ENCODE measurements around the gene AGBL4. TPM values are rescaled to one million over a fixed set of nuclear protein-coding genes. Genes with fewer than 3 reads are reported as not detected.

Gene AGBL4
- total RNA-seq, 1 donor from 2014 or later: 3.1 TPM

DNA sequence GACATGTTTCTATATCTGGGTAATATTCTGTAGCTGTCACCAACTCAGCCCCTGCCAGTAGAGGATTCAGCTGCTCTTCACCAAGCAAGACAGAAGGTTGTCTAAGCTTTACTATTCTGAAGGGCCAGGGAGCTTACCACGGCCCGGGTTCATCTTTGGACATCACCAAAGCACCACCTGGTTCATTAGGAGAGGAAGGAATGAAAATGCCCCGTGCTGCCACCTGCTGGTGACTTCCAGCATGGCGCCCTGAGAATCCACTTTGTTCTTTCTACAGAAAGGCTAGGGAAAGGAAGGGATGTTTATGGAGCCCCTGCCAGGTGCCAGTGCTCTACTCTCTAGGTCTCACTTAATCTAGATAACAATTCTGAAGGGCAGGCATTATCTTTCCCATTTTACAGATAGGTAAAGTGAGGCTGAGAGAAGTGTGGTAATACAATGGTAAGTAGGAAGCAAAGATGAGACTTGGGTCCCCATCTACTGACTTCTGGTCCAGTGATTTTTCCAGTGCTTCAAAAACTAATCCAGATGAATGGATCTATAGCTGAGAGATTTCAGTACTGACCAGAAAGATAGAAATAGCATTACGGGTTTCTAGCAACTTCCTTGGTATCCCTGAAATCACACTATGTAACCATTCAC lies 1326.6 kb downstream of the AGBL4 start:
- no peaks in the 10 kb centered on the region for H3K9me3 Mint-ChIP-seq (ENCODE audit: low read depth)
- no peak overlapping the region for H3K27ac Mint-ChIP-seq
- H3K4me3 Mint-ChIP-seq (ENCODE audit: low read depth): no peak overlapping the region
- H3K27me3 Mint-ChIP-seq: peaks cover 15% of the 10 kb centered on the region
- peak; percentile 88 for TF ChIP-seq CTCF (IDR thresholded peaks at IDR 0.05; ENCODE audit: unreplicated experiment)
- H3K36me3 Mint-ChIP-seq (ENCODE audit: insufficient read depth): no peaks in the 10 kb centered on the region
- peaks cover 7% of the 10 kb centered on the region for H3K4me1 Mint-ChIP-seq (ENCODE audit: low read depth)
- peak; percentile 72 for DNase-seq (ENCODE audit: low spot score, unreplicated experiment)

DNA sequence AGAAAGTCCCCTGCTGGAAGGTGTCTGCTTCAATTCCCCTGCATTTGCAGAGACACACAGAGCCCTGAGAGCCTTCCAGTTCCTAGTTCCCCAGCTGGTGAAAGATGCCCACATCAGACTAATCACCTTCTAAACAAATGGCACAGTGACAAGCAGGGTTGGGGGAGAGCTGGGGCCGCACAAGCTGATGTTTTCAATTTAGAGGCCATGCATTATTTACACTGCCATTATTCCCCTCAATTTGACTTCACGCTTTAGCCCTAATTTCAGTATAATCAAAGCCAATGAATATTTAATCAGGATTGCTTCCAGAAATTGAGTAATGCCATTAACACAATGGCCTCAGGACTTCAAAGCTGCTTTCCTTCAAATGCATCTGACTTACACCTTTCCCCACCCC lies 1328.6 kb downstream of the AGBL4 start:
- H3K4me1 Mint-ChIP-seq (ENCODE audit: low read depth): peaks cover 7% of the 10 kb centered on the region
- no peak overlapping the region for H3K4me3 Mint-ChIP-seq (ENCODE audit: low read depth)
- TF ChIP-seq CTCF (IDR thresholded peaks at IDR 0.05; ENCODE audit: unreplicated experiment): no peak
- H3K9me3 Mint-ChIP-seq (ENCODE audit: low read depth): no peaks in the 10 kb centered on the region
- H3K36me3 Mint-ChIP-seq (ENCODE audit: insufficient read depth): no peaks in the 10 kb centered on the region
- H3K27ac Mint-ChIP-seq: no peak overlapping the region
- peaks cover 16% of the 10 kb centered on the region for H3K27me3 Mint-ChIP-seq
- no peak for DNase-seq (ENCODE audit: low spot score, unreplicated experiment)

DNA sequence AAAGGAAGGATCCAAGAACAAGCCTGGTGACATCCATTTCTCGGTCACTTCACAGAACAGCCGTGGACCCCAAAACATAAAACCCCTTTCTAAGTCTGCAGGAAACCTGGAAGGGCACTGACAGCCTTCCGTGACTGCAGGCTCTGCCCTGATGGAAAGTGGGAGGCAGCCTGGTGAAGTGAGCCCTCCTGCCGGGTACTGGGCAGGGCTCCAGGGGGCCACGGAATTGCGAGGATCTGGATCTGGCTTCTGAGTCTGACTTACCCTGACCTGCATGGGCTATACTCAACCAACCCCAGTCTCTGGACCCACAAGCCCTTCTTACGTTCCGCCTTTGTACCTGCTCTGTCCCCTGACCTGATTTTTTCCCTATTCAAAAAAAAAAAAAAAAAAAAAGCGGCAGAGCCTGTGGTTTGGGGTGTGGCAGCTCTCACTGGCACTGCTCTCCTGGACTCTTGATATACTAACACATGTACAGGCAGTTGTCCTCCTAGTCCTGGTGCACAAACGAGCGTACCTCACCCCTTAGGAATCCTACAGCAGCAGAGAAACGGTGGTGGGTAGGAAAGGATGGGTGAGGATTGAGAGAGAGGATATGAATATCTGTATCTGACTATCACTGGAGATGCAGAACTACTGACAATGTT lies 1330.0 kb downstream of the AGBL4 start:
- DNase-seq (ENCODE audit: low spot score, unreplicated experiment): no peak
- Mint-ChIP-seq H3K4me1 (ENCODE audit: low read depth) (peaks cover 7% of the 10 kb centered on the region), H3K9me3 (ENCODE audit: low read depth) (no peaks in the 10 kb centered on the region), H3K36me3 (ENCODE audit: insufficient read depth) (no peaks in the 10 kb centered on the region), H3K4me3 (ENCODE audit: low read depth) (no peak overlapping the region), H3K27me3 (peaks cover 16% of the 10 kb centered on the region), H3K27ac (no peak overlapping the region)
- TF ChIP-seq CTCF (IDR thresholded peaks at IDR 0.05; ENCODE audit: unreplicated experiment): no peak

GRCh38 chr1:48693180-48693579 lies 1330.6 kb downstream of the AGBL4 start:
- peaks cover 18% of the 10 kb centered on the region for H3K27me3 Mint-ChIP-seq

GRCh38 chr1:48692235-48692634 lies 1331.5 kb downstream of the AGBL4 start:
- no peak for DNase-seq (ENCODE audit: low spot score, unreplicated experiment)
- no peaks in the 10 kb centered on the region for H3K36me3 Mint-ChIP-seq (ENCODE audit: insufficient read depth)
- no peak overlapping the region for H3K27ac Mint-ChIP-seq
- no peaks in the 10 kb centered on the region for H3K9me3 Mint-ChIP-seq (ENCODE audit: low read depth)
- no peak overlapping the region for H3K4me3 Mint-ChIP-seq (ENCODE audit: low read depth)
- H3K27me3 Mint-ChIP-seq: peaks cover 19% of the 10 kb centered on the region
- no peak for TF ChIP-seq CTCF (IDR thresholded peaks at IDR 0.05; ENCODE audit: unreplicated experiment)
- H3K4me1 Mint-ChIP-seq (ENCODE audit: low read depth): peaks cover 7% of the 10 kb centered on the region

More at GRCh38 chr1:48693180-48693579, 1330.6 kb downstream of the AGBL4 start:
- H3K9me3 Mint-ChIP-seq (ENCODE audit: low read depth): no peaks in the 10 kb centered on the region
- H3K36me3 Mint-ChIP-seq (ENCODE audit: insufficient read depth): no peaks in the 10 kb centered on the region
- peaks cover 7% of the 10 kb centered on the region for H3K4me1 Mint-ChIP-seq (ENCODE audit: low read depth)
- no peak overlapping the region for H3K4me3 Mint-ChIP-seq (ENCODE audit: low read depth)
- no peak for DNase-seq (ENCODE audit: low spot score, unreplicated experiment)
- no peak for TF ChIP-seq CTCF (IDR thresholded peaks at IDR 0.05; ENCODE audit: unreplicated experiment)
- H3K27ac Mint-ChIP-seq: no peak overlapping the region
